ENCODE measurements around the gene GHITM. TPM values are rescaled to one million over a fixed set of nuclear protein-coding genes. Genes with fewer than 3 reads are reported as not detected.
"Not testable (repeated sequence)": the region's sequence is repeated elsewhere in the genome, so short reads cannot be mapped to it uniquely, and the experiment has no call there.

The GHITM gene
- total RNA-seq, 4 donors from 2014 or later, result 137 to 289 (median 182) TPM

GRCh38 chr10:84117686-84118394 is 21.5 kb upstream of the GHITM start:
- no peaks in the 10 kb centered on the region for H3K9me3 ChIP-seq
- WGBS, 2 donors, result 72 to 73% methylated on average over 2 of the region's 2 CpGs
- H3K27me3 ChIP-seq, result no peaks in the 10 kb centered on the region
- DNase-seq, result no peak
- H3K36me3 ChIP-seq, result no peaks in the 10 kb centered on the region
- intact Hi-C loops (cut with DNase I), result no loop called here
- TF ChIP-seq POLR2A (IDR thresholded peaks at IDR 0.05) (no peak), CTCF (IDR thresholded peaks at IDR 0.05) (no peak)
- H3K4me3 ChIP-seq, result no peak overlapping the region
- no peak overlapping the region for H3K27ac ChIP-seq
- H3K4me1 ChIP-seq, result no peaks in the 10 kb centered on the region

DNA sequence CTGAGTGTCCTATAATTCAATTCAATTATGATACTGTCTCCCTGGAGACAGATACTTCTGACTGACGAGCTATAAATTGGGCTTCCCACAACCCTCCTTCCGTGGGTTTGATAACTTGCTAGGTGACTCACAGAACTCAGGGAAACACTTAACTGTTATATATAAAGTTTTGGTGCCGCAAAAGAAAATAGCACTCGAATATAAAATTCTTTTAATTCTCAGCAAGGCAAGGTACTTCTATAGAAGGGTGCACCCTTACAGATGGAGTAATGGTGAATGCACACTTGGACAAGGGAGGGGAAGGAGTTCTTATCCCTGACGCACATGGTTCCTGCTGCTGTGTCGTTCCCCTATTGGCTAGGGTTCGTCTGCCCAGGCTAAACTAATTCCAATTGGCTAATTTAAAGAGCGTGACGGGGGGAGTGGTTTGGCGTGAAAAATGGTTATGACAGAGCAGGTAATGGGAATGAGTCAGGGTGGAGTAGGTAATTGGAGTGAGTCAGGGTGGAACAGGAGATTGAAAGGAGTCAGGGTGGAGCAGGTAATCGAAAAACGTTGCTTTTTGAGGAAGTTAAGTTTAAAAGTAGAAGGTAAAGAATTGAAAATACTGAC is 20.8 kb upstream of the GHITM start:
- Histone ChIP-seq H3K36me3 (no peaks in the 10 kb centered on the region), H3K9me3 (no peaks in the 10 kb centered on the region), H3K27me3 (no peaks in the 10 kb centered on the region), H3K4me3 (no peak overlapping the region), H3K27ac (no peak overlapping the region), H3K4me1 (no peaks in the 10 kb centered on the region)
- intact Hi-C loops (cut with DNase I), result no loop called here
- 61 to 75% methylated on average over 12 of the region's 12 CpGs for WGBS, 2 donors
- no peak for DNase-seq
- TF ChIP-seq POLR2A (IDR thresholded peaks at IDR 0.05), result no peak
- TF ChIP-seq CTCF (IDR thresholded peaks at IDR 0.05), result no peak

GRCh38 chr10:84123362-84123761 is 15.9 kb upstream of the GHITM start:
- WGBS, 2 donors, result 85 to 100% methylated on average over 1 of the region's 1 CpG
- DNase-seq, result no peak
- H3K27me3 ChIP-seq, result peaks cover 0 to 5% (median 0%) of the 10 kb centered on the region in 4 donors
- H3K27ac ChIP-seq, result no peak overlapping the region
- no peak overlapping the region for H3K4me3 ChIP-seq
- H3K4me1 ChIP-seq, result no peaks in the 10 kb centered on the region
- H3K9me3 ChIP-seq, result peaks cover 0 to 24% (median 14%) of the 10 kb centered on the region in 3 donors
- TF ChIP-seq CTCF (IDR thresholded peaks at IDR 0.05) (no peak), POLR2A (IDR thresholded peaks at IDR 0.05) (no peak)
- H3K36me3 ChIP-seq, result no peaks in the 10 kb centered on the region
- intact Hi-C loops (cut with DNase I), result no loop called here

- intact Hi-C loops (cut with DNase I); H3K36me3 ChIP-seq; H3K4me1 ChIP-seq; H3K27ac ChIP-seq; DNase-seq; H3K4me3 ChIP-seq: not testable (repeated sequence)
- Histone ChIP-seq H3K9me3 (peaks cover 0 to 24% (median 14%) of the 10 kb centered on the region in 3 donors), H3K27me3 (peaks cover 0 to 15% (median 0%) of the 10 kb centered on the region in 4 donors)
- 68 to 86% methylated on average over 6 to 9 of the region's 10 CpGs for WGBS, 2 donors
Measured at GRCh38 chr10:84125910-84126784, 13.2 kb upstream of the GHITM start.

GRCh38 chr10:84126785-84127167 is 12.5 kb upstream of the GHITM start:
- TF ChIP-seq CTCF (IDR thresholded peaks at IDR 0.05) (no peak), POLR2A (IDR thresholded peaks at IDR 0.05) (no peak)
- Histone ChIP-seq H3K4me3 (no peak overlapping the region), H3K36me3 (no peaks in the 10 kb centered on the region), H3K4me1 (no peaks in the 10 kb centered on the region), H3K27me3 (peaks cover 0 to 21% (median 0%) of the 10 kb centered on the region in 4 donors), H3K27ac (no peak overlapping the region), H3K9me3 (peaks cover 0 to 24% (median 14%) of the 10 kb centered on the region in 3 donors)
- WGBS, 2 donors, result 80 to 89% methylated on average over 1 of the region's 1 CpG
- intact Hi-C loops (cut with DNase I), result no loop called here
- DNase-seq, result no peak

All from esophagus squamous epithelium (tissue), 5 donors.